PFSK-1 (cell line): ENCODE data around the gene LAMB4.

Experiments
- FOXP2 ChIP-seq: optimal IDR thresholded peaks from 2 replicates; pipeline ENCODE3; 2011; ENCODE audit warnings: borderline replicate concordance, control low read depth, inconsistent platforms; ENCODE audit not compliant: insufficient read depth; ENCODE audit errors: extremely low read length, extremely low read depth
- POLR2AphosphoS5 ChIP-seq: IDR thresholded peaks from 2 replicates; pipeline ENCODE4 v1.6.1; 2012; ENCODE audit warnings: low read depth, mild to moderate bottlenecking, control low read depth, low read length, moderate library complexity
- REST ChIP-seq, 2 experiments: IDR thresholded peaks; 2 replicates each; pipeline versions ENCODE4 v1.6.1 to v1.8.0; 2011 to 2012; ENCODE audit warnings: low read depth in 2 of 2, low read length in 2 of 2, control low read depth in 1 of 2, inconsistent platforms in 1 of 2, mild to moderate bottlenecking in 1 of 2, moderate library complexity in 1 of 2; ENCODE audit not compliant: insufficient read depth in 1 of 2
- SIN3A ChIP-seq: IDR thresholded peaks from 2 replicates; pipeline ENCODE4 v1.6.1; 2012; ENCODE audit warnings: mild to moderate bottlenecking, low read length, moderate library complexity, borderline replicate concordance; ENCODE audit not compliant: insufficient read depth
- TAF1 ChIP-seq: IDR thresholded peaks from 2 replicates; pipeline ENCODE4 v1.6.1; 2012; ENCODE audit warnings: low read length, control low read depth, borderline replicate concordance; ENCODE audit not compliant: insufficient read depth

The LAMB4 gene

GRCh38 chr7:108138911-108139310, 8.8 kb upstream of the LAMB4 start:
- TF ChIP-seq REST (IDR thresholded peaks at IDR 0.05; ENCODE audit: insufficient read depth in 1 of 2, low read depth in 2 of 2, low read length in 2 of 2) (no peak), SIN3A (no peak), TAF1 (no peak), POLR2AphosphoS5 (no peak), FOXP2 (no peak)

GRCh38 chr7:108137993-108138392, 7.8 kb upstream of the LAMB4 start:
- no peak for TF ChIP-seq POLR2AphosphoS5
- no peak for TF ChIP-seq REST (IDR thresholded peaks at IDR 0.05; ENCODE audit: insufficient read depth in 1 of 2, low read depth in 2 of 2, low read length in 2 of 2)
- TF ChIP-seq TAF1: no peak
- TF ChIP-seq SIN3A: no peak
- TF ChIP-seq FOXP2: no peak

GRCh38 chr7:108137040-108137439, 6.9 kb upstream of the LAMB4 start:
- TF ChIP-seq SIN3A: no peak
- TF ChIP-seq POLR2AphosphoS5: no peak
- TF ChIP-seq REST (IDR thresholded peaks at IDR 0.05; ENCODE audit: insufficient read depth in 1 of 2, low read depth in 2 of 2, low read length in 2 of 2): no peak
- TF ChIP-seq FOXP2: no peak
- TF ChIP-seq TAF1: no peak

GRCh38 chr7:108136191-108136688, 6.1 kb upstream of the LAMB4 start:
- TF ChIP-seq POLR2AphosphoS5: no peak
- TF ChIP-seq TAF1: no peak
- no peak for TF ChIP-seq FOXP2
- TF ChIP-seq REST (IDR thresholded peaks at IDR 0.05; ENCODE audit: insufficient read depth in 1 of 2, low read depth in 2 of 2, low read length in 2 of 2): no peak
